Neural progenitor cell (in vitro differentiated cells): ENCODE data around the gene TTLL12.

ENCODE experiments used
- CTCF ChIP-seq: fragments of 200-600 bp; sonication (generic); IDR thresholded peaks from 2 replicates; pipeline ENCODE4 v1.5.1; 2017; ENCODE audit warnings: antibody characterized with exemption, mild to moderate bottlenecking
- EZH2phosphoT487 ChIP-seq: fragments of 200-600 bp; sonication (generic); IDR thresholded peaks from 2 replicates; pipeline ENCODE4 v1.6.1; 2017; ENCODE audit warnings: antibody characterized with exemption

- TF ChIP-seq CTCF (no peak), EZH2phosphoT487 (no peak)
Observed at GRCh38 chr22:43179146-43179910, 7.6 kb downstream of the TTLL12 start.
